Muscle of back (tissue), 11 donors: Measurements from ENCODE around the gene TOM1L2. TPM values are rescaled to one million over a fixed set of nuclear protein-coding genes. Genes with fewer than 3 reads are reported as not detected.
"Not testable (repeated sequence)": the region's sequence is repeated elsewhere in the genome, so short reads cannot be mapped to it uniquely, and the experiment has no call there.

ENCODE experiments used
- DNase-seq, 3 donors: peaks; one replicate each; pipeline versions ENCODE4 v3.0.0 to v3.0.0-alpha.2; 2013
- polyA plus RNA-seq, 10 donors: library from polyadenylated mRNA; unstranded; fragments of 120-200 nt; gene quantifications; one replicate each; pipeline ENCODE4 v1.2.1, GENCODE V29; 2013; ENCODE audit not compliant: insufficient read length in 10 of 10

TOM1L2 gene
- polyA plus RNA-seq, 10 donors: 25.2 to 43.2 (median 32.3) TPM

DNA sequence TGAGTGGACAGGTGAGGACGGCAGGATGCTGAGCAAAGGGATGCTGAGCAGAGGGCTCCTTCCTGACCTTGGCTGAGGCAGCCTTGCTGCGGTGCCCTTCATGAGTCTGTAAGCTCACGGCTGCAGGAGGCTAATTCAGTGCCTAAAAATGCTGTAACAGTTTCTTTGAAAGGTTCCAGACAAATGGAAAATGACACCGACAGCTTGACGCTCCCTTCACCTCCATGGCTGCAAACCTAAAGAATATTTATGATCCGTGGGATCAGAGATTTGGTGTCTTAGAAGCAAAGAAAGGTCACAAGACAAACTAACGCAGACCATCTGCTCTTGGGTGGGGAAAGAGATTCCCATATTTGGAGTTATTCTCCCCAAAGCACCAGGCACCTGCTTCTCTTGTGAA, 28.0 kb downstream of the TOM1L2 start:
- peak in 1 of 3 donors; percentile 10 for DNase-seq

DNA sequence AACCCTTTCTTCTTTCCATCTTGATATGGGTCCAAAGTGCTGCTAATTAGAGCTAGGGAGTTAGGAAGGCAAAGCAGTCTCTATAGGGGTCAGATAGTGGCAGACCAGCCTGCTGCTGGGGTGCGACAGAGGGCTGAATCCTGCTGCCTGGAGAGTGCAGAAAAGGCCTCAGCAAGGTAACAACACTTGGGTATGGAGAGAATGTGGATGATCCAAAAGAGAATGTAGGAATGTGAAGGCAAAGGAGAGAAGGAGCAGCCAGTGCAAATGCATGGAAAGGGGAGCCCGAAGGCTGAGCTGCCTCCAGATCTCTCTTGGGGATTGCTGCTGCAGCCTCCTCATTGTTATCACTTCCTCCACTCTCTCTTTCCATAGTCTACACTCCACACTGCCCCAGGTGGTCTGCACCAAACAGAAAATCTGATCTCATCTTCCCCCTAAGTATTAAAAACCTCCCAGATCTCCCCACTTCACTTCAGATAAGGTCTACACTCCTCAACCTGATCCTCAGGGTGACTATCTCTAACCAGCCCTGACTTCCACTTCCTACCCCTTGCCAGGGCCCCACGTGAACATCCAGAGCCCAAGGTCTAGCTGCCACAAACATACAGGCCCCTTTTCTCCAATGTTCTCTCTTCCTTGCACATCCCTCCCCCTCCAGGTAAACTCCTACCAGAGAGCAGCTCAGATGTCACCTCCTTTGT, 28.8 kb downstream of the TOM1L2 start:
- no peak for DNase-seq

DNA sequence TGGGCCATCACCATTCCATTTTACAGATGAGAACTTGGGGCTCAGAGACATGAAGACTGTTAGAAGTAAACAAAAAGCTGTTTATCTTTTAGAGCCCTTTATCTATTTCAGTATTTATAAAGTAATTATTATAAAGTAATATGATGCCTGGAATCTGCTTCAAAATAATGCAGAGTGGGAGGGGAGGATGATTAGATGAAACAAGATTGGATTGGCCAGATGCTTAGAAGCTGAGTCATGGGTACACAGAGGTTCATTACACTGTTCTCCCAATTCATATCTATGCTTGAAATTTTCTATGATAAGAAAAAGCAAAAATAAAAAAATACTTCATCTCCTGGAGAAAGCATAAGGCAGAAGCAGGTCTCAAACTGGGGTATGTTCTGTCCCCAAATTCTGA, 29.4 kb downstream of the TOM1L2 start:
- no peak for DNase-seq

DNA sequence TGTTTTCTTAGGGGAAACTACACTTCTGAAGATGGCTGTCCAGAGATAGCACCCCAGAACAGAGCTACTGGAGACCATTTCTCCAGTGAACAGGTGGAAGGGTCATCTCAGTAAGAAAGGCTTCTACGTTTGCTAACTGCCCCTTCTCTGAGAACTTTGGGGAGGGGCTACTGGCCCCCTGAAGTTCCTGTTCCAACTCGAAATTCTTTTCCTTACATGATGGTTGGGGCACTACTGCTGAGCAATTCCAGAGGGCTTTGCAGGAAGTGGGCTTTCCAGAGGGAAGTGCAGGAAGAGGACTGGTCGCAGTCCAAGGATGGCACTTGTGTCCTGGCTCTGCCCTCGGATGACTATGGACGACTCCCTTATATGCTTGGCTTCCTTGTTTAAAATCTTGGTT, 31.2 kb downstream of the TOM1L2 start:
- no peak for DNase-seq

DNA sequence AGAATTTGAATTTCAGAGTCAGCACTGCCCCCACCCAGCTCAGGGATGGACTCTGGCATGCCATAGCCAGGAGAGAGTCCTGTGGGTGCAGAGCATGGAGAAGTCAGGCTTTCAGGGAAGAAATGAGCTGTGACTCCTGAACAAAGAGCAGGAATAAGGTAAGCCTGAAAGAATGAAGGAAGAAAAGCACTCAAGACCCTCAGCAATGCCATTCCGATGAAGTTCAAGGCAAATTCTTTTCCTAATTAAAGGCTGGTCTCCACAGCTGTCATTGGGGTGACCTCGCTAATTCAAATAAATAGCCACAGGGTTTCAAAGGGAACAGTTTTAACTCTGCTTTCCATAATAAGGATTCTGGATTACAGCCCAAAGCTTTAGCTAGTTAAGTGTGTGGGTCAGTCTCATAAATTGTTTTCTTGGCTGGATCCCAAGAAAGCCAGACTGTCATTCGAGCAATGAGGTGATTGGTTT, 31.7 kb downstream of the TOM1L2 start:
- peak in 2 of 3 donors; percentile 11 to 17 for DNase-seq

DNA sequence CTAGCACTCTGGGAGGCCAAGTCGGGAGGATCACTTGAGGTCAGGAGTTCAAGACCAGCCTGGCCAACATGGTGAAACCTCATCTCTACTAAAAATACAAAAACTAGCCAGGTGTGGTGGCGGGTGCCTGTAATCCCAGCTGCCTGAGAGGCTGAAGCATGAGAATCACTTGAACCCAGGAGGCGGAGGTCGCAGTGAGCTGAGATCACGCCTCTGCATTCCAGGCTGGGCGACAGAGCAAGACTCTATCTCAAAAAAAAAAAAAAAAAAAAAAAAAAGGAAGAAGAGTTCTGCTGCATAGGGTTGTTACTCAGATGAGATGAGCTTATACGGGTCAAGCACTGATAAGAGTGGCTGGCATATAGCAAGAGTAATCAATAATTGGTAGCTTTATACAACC, 32.3 kb downstream of the TOM1L2 start:
- not testable (repeated sequence) for DNase-seq

DNA sequence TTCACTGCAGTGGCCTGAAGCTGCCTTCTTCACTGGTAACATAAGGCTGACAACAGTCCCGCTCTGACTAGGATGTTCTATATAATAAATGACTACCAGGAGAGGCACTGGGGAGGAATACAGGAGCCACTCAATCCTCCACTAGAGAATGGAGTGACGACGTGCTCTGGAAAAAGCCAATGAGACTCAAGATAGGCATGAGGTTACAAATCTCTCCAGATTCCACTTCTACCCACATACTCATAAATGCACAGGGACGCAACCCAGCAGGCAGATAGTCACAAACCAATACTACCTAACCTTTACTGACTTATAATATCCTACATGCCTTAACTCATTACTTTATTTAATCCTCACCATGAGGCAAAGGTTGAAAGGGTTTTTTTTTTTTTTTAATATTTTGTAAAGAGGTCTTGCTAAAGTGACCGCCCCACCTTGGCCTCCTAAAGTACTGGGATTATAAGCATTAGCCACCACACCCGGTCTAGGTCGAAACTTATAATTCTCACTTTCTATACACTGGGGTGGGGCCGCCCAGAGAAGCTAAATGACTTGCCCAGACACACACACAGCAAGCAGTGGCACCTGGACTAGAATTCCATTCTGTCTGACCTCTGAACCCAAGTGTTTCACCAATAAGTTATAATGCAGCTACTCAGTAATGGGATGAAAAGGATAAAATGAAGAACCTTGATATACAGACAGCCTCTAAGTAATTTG, 33.7 kb downstream of the TOM1L2 start:
- no peak for DNase-seq

DNA sequence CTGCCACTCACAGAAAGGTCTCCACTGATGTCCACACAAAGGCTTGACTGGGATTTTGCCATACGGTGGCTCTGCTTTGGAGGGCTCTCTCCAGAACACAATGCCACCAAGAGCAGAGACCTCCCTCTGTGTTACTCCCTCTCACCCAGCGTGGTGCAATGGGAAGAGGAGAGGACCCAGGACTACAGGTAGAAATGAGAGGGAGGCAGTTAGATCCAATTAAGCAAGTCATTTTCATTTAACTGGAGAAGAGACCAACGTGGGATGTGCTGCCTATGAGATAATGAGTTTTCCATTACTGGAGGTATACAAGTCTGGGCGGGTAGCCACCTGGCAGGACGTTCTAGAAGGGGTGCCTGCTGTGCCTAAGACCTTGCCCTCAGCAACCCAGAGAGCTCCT, 34.2 kb downstream of the TOM1L2 start:
- DNase-seq: no peak

DNA sequence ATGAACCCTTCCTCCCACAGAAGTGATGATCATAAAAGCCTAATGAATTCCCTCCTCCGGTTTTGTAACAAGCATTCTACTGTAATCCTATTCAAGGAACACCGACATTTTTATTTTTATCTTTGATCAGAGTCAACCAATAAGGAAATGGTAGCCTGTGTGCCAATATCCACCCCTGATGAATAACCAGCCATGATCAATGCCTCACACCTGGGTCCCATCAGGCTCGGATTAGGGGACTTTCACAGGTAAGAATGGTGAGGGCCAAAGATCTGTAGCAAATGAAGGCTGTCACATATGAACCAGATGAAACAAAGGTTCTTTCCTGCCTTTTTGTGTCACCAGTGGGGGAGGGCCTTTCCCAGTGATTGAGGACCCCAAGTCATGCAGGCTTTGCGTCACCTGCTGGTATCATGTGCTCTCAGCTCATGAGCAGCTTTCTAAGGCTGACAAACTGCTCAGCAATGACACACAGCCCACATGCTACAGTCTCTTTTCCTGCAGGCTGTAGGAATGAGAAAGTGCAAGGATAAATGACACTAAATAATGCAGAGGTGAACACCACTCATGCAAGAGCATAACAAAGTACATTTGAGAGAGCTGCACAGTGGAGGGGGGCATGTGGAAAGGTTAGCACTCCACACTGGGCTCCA, 34.9 kb downstream of the TOM1L2 start:
- DNase-seq: no peak

DNA sequence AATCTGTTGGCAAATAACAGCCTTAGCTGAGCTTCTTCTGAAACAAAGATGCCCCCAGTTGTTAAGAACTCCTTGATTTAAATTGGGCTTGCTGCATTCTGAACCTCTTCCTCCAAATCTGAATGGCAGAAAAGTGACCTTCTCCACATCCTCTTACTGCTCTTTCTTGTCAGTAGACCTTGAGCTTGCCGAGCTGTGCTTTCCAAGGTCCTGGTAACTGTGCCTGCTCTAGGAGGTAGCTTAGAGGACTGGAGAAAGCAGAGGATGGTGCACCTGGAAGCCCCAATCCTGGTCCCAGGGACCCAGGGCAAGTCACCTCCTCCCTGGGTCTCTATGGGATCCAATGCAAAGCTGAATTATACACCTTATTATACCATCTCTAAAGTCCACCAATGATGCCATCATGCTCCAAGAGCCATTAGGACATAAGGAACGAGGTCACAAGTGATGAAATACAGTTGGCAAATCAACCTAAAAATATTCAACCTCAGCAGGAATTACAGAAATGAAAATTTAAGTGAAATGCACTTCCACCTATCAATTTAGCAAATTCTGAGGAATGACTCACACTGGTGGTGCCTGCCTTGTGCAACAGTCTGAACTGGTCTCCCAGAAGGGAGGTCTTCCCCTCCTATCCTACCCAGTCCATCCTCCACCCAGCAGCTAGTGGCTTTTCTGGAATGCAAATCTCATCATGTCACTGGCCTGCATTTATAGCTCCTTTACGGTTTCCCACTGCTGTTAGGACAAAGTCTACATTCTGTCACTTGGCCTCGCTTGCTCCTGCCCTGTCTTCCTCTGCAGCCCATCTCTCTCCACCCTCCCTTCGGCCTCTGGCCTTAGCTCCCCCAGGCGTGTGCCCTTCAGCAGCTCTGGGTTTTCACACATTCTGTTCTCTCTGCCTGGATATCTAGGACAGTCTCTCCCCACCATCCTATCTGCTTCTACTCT, 36.6 kb downstream of the TOM1L2 start:
- peak in 1 of 3 donors; percentile 83 for DNase-seq

DNA sequence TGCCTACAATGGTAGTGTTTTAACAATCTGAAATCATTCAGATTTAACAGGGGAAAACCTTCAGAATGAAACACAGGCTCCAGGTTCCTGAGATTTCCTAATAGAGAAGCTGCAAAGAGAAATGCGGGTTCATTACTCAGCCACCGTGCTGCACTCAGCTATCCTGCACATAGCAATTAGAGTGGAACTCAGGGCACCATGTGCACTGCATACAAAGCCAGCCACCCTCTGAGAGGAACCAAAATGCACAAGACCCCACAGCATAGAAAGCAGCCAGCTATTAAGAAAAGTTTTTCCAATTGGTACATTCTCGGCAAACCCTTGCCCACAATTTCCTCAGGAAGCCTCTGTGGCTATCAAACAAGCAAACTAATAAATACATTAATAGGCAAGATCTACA, 37.4 kb downstream of the TOM1L2 start:
- DNase-seq: no peak

DNA sequence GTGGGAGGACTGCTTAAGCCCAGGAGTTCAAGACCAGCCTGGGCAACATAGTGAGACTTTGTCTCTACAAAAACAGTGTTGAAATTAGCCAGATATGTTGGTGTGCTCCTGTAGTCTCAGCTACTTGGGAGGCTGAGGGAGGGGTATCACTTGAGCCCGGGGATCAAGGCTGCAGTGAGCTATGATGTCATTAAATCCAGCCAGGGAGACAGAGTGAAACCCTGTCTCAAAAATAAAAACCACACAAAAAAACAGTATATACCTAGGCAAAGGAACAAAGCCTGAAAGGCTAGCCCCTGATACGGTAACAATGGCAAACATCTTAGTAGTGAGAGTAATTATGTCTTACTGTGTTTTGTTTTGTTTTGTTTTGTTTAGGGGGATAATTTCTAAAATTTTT, 38.0 kb downstream of the TOM1L2 start:
- DNase-seq: no peak

DNA sequence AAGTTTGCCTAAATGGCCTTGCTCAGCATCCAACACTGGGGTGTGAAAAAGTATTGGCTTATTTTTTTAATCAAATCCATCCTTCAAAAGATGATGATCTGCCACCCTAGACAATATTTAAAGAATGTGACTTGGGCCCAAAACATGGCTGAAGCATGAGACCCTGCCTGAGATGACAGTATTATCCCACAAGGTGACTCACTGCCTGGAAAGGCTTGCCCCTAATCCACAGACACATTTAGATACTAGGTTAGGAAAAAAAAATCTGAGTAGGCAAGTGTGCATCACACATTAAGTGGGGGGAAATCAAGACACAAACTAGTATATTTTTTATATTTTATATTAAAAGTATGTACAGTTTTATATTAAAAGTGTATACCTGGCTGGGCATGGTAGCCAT, 38.4 kb downstream of the TOM1L2 start:
- no peak for DNase-seq

DNA sequence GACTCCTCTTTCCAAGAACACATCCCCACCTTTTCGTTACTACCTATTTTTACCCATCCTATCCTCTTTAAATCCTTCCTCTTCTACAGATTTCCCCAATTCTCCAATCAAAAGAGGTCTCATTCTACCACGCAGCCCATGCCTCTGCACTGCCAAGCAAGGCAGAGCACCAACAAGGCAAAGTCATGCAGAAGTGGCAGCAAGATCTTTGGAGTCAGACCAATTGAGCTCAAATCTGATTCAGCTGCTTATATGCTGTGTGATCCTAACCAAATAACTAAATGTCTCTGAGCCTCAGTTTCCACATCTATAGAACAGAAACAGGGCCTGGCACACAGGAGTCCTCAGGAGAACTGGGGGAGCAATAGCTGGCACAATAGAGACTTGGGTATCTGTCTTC, 41.0 kb downstream of the TOM1L2 start:
- DNase-seq: no peak

DNA sequence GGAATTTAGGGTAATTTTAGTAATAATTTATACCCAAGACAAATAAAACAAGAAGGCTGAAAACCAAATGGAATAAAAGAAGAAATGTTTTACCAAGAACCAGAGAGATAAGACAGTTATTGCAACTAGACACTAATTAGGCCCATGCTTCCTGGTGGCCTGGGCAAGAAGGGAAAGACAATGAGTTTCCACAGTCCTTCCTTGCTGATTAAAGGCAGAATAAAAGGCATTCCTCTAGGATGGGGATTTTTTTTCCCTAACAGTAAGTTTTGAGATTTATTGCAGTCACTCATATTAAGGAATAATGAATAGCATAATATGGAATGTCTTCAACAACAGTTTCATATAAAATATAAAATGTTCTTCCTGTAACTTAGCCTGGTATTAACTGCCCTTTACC, 41.5 kb downstream of the TOM1L2 start:
- no peak for DNase-seq

DNA sequence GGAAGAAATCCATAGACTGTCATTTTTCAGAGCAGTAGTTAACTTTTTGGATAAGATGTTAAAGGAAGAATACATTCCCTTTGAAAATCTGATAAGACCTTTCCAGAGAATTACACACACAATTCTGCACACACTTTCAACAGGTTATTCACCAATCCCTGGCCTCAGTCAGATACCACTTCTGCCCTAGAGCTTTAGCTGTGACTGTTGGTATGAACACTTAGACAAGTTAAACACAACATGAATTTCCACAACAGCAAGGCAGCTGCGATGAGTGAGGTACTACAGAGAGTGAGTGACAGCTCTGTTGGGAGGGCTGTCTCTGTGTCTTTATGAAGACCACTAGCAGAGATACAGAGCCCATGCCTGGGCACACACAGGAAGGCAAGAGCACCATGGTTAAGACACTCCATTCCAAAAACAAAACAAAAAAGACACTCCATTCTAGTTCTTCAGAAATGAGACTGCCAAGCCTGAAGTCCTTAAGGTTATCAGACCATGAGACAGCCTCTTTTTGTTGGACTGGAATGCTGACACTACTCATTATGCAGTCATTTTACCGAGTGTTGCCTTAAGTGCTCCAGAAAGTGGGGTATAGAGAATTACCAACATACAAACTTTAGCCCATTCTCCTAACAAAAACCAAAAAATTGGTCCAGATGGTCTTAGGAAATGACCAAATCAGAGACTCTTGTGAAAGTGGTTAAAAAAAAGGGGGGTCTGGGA, 42.4 kb downstream of the TOM1L2 start:
- no peak for DNase-seq

DNA sequence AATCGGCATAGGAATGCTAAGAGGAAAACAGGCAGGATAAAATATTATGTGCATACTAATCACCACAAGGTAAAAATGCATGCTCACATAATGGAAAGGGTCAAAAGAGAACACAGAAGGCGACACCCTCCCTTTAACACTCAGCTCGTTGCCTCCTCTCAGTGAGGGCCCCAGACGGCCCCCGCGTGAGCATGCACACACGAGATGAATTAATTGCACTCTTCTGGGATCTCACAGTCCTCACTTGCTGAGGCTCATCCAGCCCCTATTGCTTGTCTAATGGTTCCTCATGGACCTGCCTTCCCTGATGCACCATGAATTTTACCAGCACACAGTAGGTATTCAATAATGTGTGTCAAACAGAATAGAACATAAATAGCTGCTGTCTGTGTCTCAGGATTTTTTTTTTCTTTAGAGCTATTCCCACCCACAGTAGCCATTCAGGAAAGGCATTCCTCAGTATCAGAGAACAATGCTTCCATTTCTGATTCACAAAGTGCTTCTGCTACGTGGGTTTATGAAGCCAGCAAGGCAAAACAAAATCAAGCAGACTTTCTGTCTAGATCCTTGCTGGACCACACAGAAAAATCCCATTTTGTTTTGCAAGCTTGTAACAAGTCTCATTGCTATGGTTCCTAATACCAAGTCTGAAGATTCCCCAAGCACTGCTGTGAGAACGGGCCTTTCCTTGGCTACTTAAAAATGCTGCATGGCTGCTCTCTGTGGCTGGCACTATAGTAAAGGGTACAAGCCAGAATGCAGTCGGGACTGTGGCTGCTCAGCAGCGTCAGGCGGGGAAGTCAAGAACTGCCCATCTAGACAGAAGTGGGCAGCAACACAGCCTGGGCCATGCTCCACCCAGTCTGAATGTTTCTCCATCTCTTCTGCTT, 43.6 kb downstream of the TOM1L2 start:
- DNase-seq: no peak

DNA sequence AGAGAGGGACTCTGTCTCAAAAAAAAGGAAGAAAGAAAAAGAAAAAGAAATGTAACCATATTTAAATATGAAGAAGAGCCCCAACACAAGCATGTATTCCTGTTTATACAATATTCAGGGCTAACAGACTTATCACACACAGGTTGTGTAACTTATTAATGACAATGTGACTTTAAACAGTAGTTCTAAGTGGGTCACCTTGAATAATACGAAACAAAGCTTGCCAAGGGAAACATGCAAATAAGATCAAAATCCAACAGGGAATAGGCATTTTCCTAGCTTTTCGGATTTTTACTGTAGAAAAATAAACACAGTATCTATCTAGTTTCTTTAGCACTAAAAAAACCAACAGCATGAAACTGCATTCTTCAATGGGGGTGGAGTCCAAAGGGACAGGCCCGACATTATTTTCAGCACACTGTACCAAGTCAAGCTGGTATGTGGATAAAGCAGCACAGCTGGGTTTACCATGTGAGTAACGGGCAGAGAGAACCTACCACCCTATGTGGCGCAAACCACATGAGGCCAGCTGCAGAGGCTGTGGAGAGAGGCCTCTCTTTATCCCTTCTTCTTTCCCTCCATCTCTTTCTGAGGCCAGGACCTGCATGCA, 45.3 kb downstream of the TOM1L2 start:
- DNase-seq: no peak

DNA sequence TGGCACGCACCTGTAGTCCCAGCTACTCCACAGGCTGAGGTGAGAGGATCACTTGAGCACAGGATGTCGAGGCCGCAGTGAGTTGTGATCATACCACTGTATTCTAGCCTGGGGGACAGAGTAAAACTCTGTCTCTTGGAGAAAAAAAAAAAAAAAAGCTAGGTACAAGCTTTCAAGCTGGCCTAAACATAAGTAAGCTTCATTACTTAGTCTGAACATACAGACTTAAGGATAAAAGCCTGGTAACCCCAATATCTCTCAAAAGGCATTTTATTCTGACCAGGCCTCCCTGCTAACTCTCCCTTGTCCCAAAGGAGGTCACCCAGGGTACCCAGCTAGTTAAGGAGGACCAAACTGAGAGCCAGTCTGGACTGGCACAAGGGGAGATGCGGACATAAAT, 46.2 kb downstream of the TOM1L2 start:
- no peak for DNase-seq

DNA sequence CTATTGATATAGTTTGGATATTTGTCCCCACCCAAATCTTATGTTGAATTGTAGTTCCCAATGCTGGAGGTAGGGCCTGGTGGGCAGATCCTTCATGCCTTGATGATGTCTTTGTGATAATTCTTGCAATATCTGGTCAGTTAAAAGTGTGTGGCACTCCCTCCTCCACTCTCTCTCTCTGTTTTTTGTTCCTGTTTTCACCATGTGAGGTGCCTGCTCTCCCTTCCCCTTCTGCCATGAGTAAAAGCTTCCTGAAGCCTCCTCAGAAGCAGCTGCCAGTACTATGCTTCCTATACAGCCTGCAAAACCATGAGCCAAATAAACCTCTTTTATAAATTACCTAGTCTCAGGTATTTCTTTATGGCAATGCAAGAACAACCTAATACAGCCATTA, 47.3 kb downstream of the TOM1L2 start:
- no peak for DNase-seq
